GM19467 (cell line): ENCODE results near the gene ASB13.
"Not testable (repeated sequence)": the region's sequence is repeated elsewhere in the genome, so short reads cannot be mapped to it uniquely, and the experiment has no call there.

ENCODE experiments used
- ATAC-seq: cut with Tn5 transposase; IDR thresholded peaks from one replicate; pipeline ENCODE4 v1.9.1; 2021; ENCODE audit warnings: mild to moderate bottlenecking, moderate library complexity; ENCODE audit not compliant: unreplicated experiment

Gene ASB13

GRCh38 chr10:5593347-5593746 lies 73.0 kb downstream of the ASB13 start:
- not testable (repeated sequence) for ATAC-seq

DNA sequence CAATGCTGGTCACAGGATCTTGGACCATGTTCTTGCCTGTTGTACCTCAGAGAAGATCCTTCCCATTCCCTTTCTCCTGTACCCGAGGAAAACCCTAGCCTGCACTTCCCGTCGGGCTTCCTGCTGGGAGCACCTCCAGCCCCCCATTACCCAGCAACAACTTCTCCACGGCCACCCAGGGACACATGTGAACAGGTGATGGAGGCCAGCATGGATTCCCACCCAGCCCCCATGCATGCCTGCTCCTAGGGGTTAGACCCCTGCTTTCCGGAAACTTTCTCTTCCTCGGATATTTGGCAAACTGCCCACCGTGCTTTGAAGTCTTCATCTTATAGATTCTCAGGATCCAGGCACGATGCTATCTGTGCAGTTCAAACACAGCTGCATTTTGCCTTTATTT lies 74.3 kb downstream of the ASB13 start:
- no peak for ATAC-seq

DNA sequence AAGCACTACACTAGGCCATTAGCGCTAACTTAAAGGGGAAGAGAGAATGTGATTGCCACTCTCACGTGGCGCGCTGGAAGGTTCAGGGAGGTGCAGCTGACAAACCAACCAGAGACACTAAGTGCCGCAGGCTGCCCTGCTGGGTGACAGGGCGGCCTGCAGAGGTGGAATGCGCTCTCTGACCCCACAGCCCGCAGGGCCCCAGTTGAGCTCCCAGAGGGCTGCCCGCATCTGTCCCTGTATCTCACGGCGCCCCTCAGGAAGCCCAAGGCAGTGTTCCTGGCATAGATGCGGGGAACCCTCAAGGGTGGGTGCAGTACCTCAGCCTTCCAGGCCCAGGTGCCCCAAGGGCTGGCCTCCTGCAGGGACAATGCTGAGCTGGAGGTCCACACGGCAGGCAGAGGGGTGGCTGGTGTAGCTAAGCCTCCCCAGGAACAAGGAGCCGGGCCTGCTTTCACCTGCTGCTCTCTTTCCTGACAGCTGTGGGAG lies 75.0 kb downstream of the ASB13 start:
- ATAC-seq = no peak

GRCh38 chr10:5590816-5591215 lies 75.6 kb downstream of the ASB13 start:
- ATAC-seq = no peak

- no peak for ATAC-seq
These were observed 76.5 kb downstream of the ASB13 start for GRCh38 chr10:5589661-5590511.

GRCh38 chr10:5589011-5589660 lies 77.3 kb downstream of the ASB13 start:
- ATAC-seq = no peak
